Measurements from ENCODE around the gene RIN3. TPM values are rescaled to one million over a fixed set of nuclear protein-coding genes. Genes with fewer than 3 reads are reported as not detected.

RIN3 gene
- total RNA-seq, 4 donors from 2014 or later, result 4.7 to 7.9 (median 6.6) TPM

DNA sequence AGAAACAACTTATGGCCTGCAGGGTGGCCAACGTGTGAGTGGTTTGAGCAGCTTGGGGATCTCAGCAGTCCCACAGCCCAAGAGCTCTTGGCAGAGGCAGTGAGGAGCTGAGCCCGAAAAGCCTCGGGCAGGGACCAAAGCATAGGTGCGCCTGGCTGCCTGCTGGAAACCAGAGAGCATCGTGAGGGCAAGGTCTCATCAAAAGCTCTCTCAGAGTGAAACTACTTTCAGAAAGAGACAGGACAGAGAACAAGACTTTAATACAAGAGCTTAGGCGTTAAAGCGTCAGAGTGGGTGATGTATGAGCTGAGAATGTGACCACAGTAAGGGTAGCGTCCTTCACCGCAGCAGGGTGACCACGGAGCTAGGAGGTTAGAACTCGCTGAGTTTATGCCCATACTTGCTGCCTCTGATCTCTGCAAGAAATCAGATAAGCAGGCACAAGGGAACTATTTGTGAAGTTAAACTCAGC lies 204.0 kb downstream of the RIN3 start:
- peaks cover 37 to 44% of the 10 kb centered on the region in 2 donors for H3K4me1 ChIP-seq
- WGBS, 2 donors, result 82 to 87% methylated on average over 11 of the region's 11 CpGs
- TF ChIP-seq, protein P1, sequence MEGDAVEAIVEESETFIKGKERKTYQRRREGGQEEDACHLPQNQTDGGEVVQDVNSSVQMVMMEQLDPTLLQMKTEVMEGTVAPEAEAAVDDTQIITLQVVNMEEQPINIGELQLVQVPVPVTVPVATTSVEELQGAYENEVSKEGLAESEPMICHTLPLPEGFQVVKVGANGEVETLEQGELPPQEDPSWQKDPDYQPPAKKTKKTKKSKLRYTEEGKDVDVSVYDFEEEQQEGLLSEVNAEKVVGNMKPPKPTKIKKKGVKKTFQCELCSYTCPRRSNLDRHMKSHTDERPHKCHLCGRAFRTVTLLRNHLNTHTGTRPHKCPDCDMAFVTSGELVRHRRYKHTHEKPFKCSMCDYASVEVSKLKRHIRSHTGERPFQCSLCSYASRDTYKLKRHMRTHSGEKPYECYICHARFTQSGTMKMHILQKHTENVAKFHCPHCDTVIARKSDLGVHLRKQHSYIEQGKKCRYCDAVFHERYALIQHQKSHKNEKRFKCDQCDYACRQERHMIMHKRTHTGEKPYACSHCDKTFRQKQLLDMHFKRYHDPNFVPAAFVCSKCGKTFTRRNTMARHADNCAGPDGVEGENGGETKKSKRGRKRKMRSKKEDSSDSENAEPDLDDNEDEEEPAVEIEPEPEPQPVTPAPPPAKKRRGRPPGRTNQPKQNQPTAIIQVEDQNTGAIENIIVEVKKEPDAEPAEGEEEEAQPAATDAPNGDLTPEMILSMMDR (IDR thresholded peaks at IDR 0.05), result no peak
- TF ChIP-seq POLR2A (IDR thresholded peaks at IDR 0.05), result no peak

DNA sequence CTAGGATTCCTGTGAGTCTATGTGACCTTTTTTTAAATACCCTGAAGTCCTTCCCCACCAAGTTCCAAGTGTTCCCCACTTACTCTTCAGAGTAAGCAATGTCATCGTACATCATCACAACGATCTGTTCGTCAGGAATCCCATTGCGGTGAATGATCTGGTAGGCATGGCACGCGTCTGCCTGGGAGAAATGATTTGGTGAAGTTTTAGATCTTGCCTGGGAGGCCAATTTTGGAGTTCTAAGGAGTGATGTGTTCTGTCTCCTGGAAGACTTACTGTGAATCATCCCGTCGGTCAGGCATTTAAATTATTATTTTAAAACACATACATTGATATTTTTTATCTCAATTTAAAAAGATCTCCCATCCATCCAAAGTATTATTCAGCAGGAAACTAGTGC lies 205.1 kb downstream of the RIN3 start:
- intact Hi-C loops (cut with DNase I), result no loop called here
- Histone ChIP-seq H3K36me3 (no peaks in the 10 kb centered on the region), H3K4me3 (replicated peaks in 1 of 3) (no peak overlapping the region), H3K27ac (peak overlapping the region in 2 of 3 donors; percentile 19 to 56), H3K9me3 (no peaks in the 10 kb centered on the region), H3K4me1 (peaks cover 37 to 44% of the 10 kb centered on the region in 2 donors), H3K27me3 (no peaks in the 10 kb centered on the region)
- DNase-seq, result no peak
- no peak for TF ChIP-seq POLR2A (IDR thresholded peaks at IDR 0.05)
- TF ChIP-seq, protein P1 (IDR thresholded peaks at IDR 0.05), result no peak
- 92 to 97% methylated on average over 8 of the region's 8 CpGs for WGBS, 2 donors

More for the DNA sequence above, 204.0 kb downstream of the RIN3 start:
- H3K36me3 ChIP-seq, result no peaks in the 10 kb centered on the region
- no peaks in the 10 kb centered on the region for H3K27me3 ChIP-seq
- no peaks in the 10 kb centered on the region for H3K9me3 ChIP-seq
- intact Hi-C loops (cut with DNase I), result no loop called here
- H3K27ac ChIP-seq, result peak overlapping the region in 2 of 3 donors; percentile 19 to 56
- DNase-seq, result no peak
- no peak overlapping the region for H3K4me3 ChIP-seq (replicated peaks in 1 of 3)

DNA sequence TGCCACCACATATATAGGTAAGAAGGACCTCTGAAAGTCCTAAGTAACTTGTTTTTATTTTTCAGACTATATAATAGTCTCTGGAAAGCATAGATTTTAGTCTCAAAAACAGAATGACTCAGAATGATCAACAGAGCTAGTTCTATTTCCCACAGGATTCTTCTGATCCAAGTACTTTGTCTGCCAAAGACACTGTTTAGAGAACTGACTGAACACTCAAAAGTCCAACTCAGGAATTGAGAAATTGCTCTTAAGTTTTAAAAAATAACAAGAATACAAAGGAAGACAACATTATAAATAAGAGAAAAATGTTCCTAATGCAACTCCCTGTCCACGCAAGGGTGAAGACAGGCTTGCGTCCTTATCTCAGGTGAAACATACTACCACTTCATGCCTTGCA lies 205.8 kb downstream of the RIN3 start:
- TF ChIP-seq POLR2A (IDR thresholded peaks at IDR 0.05), result no peak
- TF ChIP-seq, protein P1 (IDR thresholded peaks at IDR 0.05), result no peak
- WGBS, 2 donors, result 26 to 35% methylated on average over 2 of the region's 2 CpGs

DNA sequence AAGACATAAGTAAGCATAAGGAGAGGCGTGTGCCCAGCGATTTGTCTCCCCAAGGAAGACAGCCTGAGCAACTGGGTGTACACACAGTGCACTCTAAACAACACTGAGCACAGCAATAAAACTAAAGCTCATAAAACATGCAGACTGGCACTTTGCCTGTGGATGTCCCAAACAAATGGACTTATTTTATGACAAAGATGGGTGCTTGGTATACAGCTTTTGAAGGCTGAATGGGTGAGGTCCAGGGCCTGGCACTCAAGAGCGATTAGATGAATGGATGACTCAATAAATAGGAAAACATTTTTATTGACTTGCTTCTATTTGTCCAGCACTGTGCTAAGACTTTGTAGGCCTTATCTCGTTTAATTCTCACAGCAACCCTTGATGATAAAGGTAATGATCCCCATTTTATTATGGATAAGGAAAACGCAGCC lies 206.3 kb downstream of the RIN3 start:
- Histone ChIP-seq H3K36me3 (no peaks in the 10 kb centered on the region), H3K9me3 (no peaks in the 10 kb centered on the region), H3K27ac (peak overlapping the region; percentile 54 to 90 (median 72)), H3K27me3 (no peaks in the 10 kb centered on the region), H3K4me3 (replicated peaks in 1 of 3) (no peak overlapping the region), H3K4me1 (peaks cover 37 to 44% of the 10 kb centered on the region in 2 donors)
- intact Hi-C loops (cut with DNase I), result no loop called here
- TF ChIP-seq POLR2A (IDR thresholded peaks at IDR 0.05), result no peak
- TF ChIP-seq, protein P1 (IDR thresholded peaks at IDR 0.05), result no peak
- DNase-seq, result peak; percentile 44
- WGBS, 2 donors, result 56 to 70% methylated on average over 5 of the region's 5 CpGs

More for the DNA sequence above, 205.8 kb downstream of the RIN3 start:
- no peaks in the 10 kb centered on the region for H3K36me3 ChIP-seq
- no peaks in the 10 kb centered on the region for H3K27me3 ChIP-seq
- DNase-seq, result no peak
- peak overlapping the region; percentile 54 to 90 (median 72) for H3K27ac ChIP-seq
- no peak overlapping the region for H3K4me3 ChIP-seq (replicated peaks in 1 of 3)
- no peaks in the 10 kb centered on the region for H3K9me3 ChIP-seq
- peaks cover 37 to 44% of the 10 kb centered on the region in 2 donors for H3K4me1 ChIP-seq
- intact Hi-C loops (cut with DNase I), result no loop called here

DNA sequence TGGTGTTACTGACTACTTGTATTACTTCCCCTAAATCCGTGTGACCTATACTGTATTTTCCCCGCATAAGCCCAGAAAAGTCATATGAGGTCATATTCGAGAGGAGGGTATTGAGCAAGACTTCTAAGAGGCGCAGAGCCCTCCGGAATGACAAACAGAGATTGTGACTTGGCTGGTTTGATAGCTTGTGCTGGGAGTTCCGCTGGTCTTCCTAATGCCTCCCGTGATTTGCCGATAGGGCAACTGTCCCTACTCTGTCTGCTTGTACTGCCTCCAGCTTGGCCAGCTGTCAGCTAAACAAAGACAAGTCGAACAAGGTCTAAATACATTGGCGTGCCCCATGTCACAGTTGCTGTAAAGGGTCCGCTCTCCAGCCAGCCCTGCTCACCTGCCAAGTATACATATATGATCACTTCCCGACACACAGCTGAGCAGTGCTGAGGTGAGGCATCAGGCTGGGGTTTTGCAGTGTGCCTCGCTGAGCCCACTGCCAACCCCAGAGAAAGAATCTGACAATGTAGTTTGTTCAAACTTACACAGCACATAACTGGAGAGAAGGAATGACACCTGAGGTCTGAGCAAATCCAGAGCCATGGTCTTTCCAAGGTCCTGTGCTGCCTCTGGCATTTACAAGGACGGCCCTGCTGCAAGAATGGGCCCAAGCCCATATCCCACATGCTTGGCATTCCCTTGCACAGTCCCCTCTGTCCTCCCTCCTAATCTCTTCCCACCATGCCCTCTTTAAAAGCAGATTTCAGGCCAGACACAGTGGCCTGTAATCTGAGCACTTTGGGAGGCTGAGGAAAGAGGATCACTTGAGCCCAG lies 211.1 kb downstream of the RIN3 start:
- 91% methylated on average over 14 of the region's 14 CpGs for WGBS, 2 donors
- no peak for DNase-seq
- Histone ChIP-seq H3K27me3 (no peaks in the 10 kb centered on the region), H3K4me3 (replicated peaks in 1 of 3) (no peak overlapping the region), H3K36me3 (no peaks in the 10 kb centered on the region), H3K9me3 (no peaks in the 10 kb centered on the region), H3K4me1 (peaks cover 37 to 46% of the 10 kb centered on the region in 2 donors), H3K27ac (peak overlapping the region in 1 of 3 donors; percentile 53)
- TF ChIP-seq POLR2A (IDR thresholded peaks at IDR 0.05), result no peak
- TF ChIP-seq, protein P1 (IDR thresholded peaks at IDR 0.05), result no peak
- intact Hi-C loops (cut with DNase I), result no loop called here
